ENCODE data around the gene SMIM33.
"Not testable (repeated sequence)": the region's sequence is repeated elsewhere in the genome, so short reads cannot be mapped to it uniquely, and the experiment has no call there.

SMIM33 gene

GRCh38 chr5:139475865-139476617 lies 5.2 kb downstream of the SMIM33 start:
- DNase-seq (ENCODE audit: low read depth), result no peak
- H3K4me3 ChIP-seq (ENCODE audit: low read length), result no peak overlapping the region
- TF ChIP-seq CTCF (conservative IDR thresholded peaks at IDR 0.05; ENCODE audit: low read depth, low read length), result no peak

- not testable (repeated sequence) for H3K4me3 ChIP-seq (ENCODE audit: low read length); DNase-seq (ENCODE audit: low read depth)
These were observed 8.0 kb downstream of the SMIM33 start for GRCh38 chr5:139478657-139479423.

GRCh38 chr5:139479729-139480128 lies 8.9 kb downstream of the SMIM33 start:
- not testable (repeated sequence) for DNase-seq (ENCODE audit: low read depth); H3K4me3 ChIP-seq (ENCODE audit: low read length)

GRCh38 chr5:139481122-139481533 lies 10.3 kb downstream of the SMIM33 start:
- peak overlapping the region; percentile 42 for H3K4me3 ChIP-seq (ENCODE audit: low read length)
- no peak for TF ChIP-seq CTCF (conservative IDR thresholded peaks at IDR 0.05; ENCODE audit: low read depth, low read length)
- no peak for DNase-seq (ENCODE audit: low read depth)

- H3K4me3 ChIP-seq (ENCODE audit: low read length), result peak overlapping the region; percentile 42
- no peak for DNase-seq (ENCODE audit: low read depth)
- TF ChIP-seq CTCF (conservative IDR thresholded peaks at IDR 0.05; ENCODE audit: low read depth, low read length), result peak; percentile 38
These were observed 10.8 kb downstream of the SMIM33 start for GRCh38 chr5:139481580-139482049.

- peak; percentile 98 for DNase-seq (ENCODE audit: low read depth)
- H3K4me3 ChIP-seq (ENCODE audit: low read length), result peak within 1 kb of the TSS; percentile 42
- TF ChIP-seq CTCF (conservative IDR thresholded peaks at IDR 0.05; ENCODE audit: low read depth, low read length), result no peak
These were observed 11.5 kb downstream of the SMIM33 start, which contains the start of gene STING1 for GRCh38 chr5:139482050-139482889. TSS of gene STING1 (minus strand) at chr5:139482758. CDS start at chr5:139481704, 1,054 bp downstream.

- not testable (repeated sequence) for H3K4me3 ChIP-seq (ENCODE audit: low read length); DNase-seq (ENCODE audit: low read depth)
These were observed 12.0 kb downstream of the SMIM33 start for GRCh38 chr5:139482890-139483208.

GRCh38 chr5:139486201-139486600 lies 15.4 kb downstream of the SMIM33 start:
- no peak for DNase-seq (ENCODE audit: low read depth)
- H3K4me3 ChIP-seq (ENCODE audit: low read length), result no peak overlapping the region
- no peak for TF ChIP-seq CTCF (conservative IDR thresholded peaks at IDR 0.05; ENCODE audit: low read depth, low read length)
